Measurements from ENCODE around the gene COA1.
"Not testable (repeated sequence)": the region's sequence is repeated elsewhere in the genome, so short reads cannot be mapped to it uniquely, and the experiment has no call there.

The COA1 gene

DNA sequence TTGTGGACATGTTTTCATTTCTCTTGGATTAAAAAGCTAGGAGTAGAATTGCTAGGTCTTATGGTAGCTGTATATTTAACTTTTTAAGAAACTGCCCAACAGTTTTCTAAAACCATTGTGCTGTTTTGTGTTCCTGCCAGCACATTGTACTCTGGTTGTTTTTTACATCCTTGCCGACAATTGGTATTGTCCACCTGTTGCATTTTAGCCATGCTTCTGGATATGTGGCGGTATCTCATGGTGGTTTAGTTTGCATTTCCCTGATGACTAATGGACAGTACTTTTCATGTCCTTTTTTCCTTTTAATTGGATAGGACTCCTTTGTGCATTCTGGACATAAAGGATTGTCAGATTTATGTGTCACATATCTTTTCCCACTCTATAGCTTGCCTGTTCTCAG, 100.9 kb downstream of the COA1 start:
- H3K4me3 ChIP-seq (ENCODE audit: low read depth, low read length), result no peak overlapping the region
- DNase-seq (ENCODE audit: low read depth), result no peak
- TF ChIP-seq, protein P1, sequence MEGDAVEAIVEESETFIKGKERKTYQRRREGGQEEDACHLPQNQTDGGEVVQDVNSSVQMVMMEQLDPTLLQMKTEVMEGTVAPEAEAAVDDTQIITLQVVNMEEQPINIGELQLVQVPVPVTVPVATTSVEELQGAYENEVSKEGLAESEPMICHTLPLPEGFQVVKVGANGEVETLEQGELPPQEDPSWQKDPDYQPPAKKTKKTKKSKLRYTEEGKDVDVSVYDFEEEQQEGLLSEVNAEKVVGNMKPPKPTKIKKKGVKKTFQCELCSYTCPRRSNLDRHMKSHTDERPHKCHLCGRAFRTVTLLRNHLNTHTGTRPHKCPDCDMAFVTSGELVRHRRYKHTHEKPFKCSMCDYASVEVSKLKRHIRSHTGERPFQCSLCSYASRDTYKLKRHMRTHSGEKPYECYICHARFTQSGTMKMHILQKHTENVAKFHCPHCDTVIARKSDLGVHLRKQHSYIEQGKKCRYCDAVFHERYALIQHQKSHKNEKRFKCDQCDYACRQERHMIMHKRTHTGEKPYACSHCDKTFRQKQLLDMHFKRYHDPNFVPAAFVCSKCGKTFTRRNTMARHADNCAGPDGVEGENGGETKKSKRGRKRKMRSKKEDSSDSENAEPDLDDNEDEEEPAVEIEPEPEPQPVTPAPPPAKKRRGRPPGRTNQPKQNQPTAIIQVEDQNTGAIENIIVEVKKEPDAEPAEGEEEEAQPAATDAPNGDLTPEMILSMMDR (IDR thresholded peaks at IDR 0.05; ENCODE audit: control insufficient read depth, extremely low read depth, insufficient read depth), result no peak

DNA sequence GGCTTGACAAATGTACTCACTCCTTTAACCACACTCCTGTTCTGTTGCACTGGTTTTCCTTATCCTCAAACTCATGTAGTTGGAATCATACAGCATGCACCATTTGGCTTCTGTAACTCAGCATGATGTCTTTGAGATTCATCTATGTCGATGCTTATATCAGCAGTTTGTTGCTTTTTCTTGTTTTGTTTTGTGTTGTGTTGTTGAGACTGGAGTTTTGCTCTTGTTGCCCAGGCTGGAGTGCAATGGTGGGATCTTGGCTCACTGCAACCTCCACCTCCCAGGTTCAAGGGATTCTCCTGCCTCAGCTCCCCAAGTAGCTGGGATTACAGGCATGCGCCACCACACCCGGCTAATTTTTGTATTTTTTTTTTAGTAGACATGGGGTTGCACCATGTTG, 101.5 kb downstream of the COA1 start:
- H3K4me3 ChIP-seq (ENCODE audit: low read depth, low read length); DNase-seq (ENCODE audit: low read depth): not testable (repeated sequence)

DNA sequence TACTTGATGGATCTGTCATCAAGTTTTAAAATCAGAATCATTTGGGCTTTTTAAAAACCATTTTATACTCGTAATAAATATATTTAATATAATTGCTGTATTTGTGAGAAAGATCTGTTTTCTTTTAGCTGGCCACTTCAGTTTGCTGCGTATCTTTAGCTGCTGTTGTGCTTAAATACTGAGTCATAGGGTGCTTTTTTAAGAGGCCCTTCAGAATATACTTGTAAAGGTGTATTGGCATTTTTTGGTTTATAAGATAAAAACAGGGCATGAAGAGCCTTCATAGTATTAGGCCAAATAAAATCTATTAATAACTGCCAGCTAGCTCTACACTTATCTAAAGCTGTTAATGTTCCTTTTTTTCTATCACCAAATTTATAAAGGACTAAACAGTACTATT, 102.6 kb downstream of the COA1 start:
- no peak for DNase-seq (ENCODE audit: low read depth)
- H3K4me3 ChIP-seq (ENCODE audit: low read depth, low read length), result no peak overlapping the region
- TF ChIP-seq, protein P1 (IDR thresholded peaks at IDR 0.05; ENCODE audit: control insufficient read depth, extremely low read depth, insufficient read depth), result no peak

DNA sequence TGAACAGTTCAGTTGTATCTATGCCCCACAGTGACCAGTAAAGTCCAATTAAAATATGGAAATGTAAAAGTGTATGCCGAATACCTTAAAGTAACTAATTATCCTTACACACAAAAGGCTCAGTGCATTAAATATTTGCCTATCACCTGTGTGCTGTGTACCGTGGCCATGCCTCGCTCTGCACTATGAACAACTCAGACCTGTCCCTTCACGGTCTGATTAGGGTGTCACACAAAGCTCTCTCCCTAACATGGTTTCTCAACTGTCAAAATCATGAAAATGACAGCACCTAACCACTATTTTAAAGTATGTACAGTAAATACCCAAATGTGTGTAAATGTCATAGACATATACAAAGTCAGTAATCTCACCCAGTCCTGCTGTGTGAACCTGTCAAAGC, 103.3 kb downstream of the COA1 start:
- no peak for DNase-seq (ENCODE audit: low read depth)
- TF ChIP-seq, protein P1 (IDR thresholded peaks at IDR 0.05; ENCODE audit: control insufficient read depth, extremely low read depth, insufficient read depth), result no peak
- H3K4me3 ChIP-seq (ENCODE audit: low read depth, low read length), result no peak overlapping the region

DNA sequence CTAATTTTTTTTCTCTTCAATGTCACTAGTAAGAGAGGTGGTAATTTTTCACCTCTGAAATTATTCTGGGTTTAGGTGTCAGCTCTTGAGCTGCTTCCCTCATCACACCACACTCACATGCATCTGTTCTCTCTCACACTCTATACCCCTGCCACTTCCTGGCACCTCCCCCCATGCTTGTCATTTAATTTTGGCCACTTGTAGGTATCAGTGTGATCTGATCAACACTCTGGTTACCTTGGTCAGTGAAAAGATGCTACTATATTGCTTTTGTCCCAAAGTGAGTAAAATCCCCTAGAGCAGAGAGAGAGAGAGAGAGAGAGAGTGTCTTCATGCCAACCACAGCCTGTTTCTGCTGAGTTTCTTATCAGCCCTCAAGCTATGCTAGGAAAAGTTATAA, 103.9 kb downstream of the COA1 start:
- H3K4me3 ChIP-seq (ENCODE audit: low read depth, low read length), result no peak overlapping the region
- DNase-seq (ENCODE audit: low read depth), result no peak
- TF ChIP-seq, protein P1 (IDR thresholded peaks at IDR 0.05; ENCODE audit: control insufficient read depth, extremely low read depth, insufficient read depth), result no peak

DNA sequence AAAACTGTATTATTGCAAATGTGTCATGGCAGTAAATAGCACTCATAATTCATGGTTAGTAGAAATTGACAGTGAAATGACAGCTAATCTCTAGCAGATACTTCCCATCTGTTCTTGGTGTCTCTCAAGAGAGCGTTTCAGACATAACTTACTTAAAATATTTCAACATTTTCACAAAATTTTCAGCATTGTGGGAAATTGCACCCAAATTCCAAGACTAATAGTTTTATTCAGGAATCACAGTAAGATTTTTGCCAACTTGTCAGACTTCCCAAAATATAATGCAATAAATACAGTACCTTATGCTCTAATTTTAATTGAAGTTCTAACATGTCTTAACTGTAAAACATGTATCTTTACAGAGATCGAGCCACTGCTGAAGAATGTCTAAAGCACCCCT, 105.2 kb downstream of the COA1 start:
- no peak for DNase-seq (ENCODE audit: low read depth)
- no peak overlapping the region for H3K4me3 ChIP-seq (ENCODE audit: low read depth, low read length)
- TF ChIP-seq, protein P1 (IDR thresholded peaks at IDR 0.05; ENCODE audit: control insufficient read depth, extremely low read depth, insufficient read depth), result no peak

DNA sequence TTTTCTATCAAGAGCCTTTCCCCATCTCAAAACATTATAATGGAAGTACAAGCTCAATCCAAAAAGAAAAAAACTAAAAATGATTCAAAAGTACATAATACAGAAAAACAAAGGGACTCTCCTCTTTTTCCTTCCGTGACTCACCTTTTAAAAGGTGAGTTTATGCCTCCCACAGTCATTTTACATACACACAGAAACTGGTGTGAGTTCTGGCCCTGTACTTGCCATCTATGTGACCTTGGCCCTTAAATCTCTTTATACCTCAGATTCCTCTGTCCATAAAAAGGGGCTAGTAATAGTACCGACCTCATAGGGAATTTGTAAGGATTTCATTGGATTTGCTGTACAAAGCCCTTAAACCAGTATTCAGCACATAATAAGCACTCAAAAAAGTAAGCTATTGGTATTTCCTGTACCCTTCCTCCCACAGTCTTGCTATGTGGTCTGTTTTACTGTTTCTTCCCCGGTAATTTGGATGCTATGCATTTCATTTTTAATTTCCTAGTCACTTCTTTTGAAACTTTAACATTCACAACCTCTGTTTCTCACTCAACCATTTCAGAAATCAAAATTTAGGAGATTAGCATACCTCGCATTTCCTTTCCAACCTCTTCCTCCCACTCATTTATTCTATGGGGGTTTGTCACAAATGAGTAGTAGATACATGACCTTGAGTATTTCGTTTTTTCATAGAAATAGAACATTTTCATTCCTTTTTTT, 107.4 kb downstream of the COA1 start:
- no peak overlapping the region for H3K4me3 ChIP-seq (ENCODE audit: low read depth, low read length)
- TF ChIP-seq, protein P1 (IDR thresholded peaks at IDR 0.05; ENCODE audit: control insufficient read depth, extremely low read depth, insufficient read depth), result no peak

More for the DNA sequence above, 107.4 kb downstream of the COA1 start:
- DNase-seq (ENCODE audit: low read depth), result no peak
